HG02981 (cell line): Measurements from ENCODE around the gene SARS2.

Experiments used
- ATAC-seq: cut with Tn5 transposase; IDR thresholded peaks from one replicate; pipeline ENCODE4 v1.9.1; 2021; ENCODE audit warnings: mild to moderate bottlenecking, moderate library complexity; ENCODE audit not compliant: unreplicated experiment

SARS2 gene

DNA sequence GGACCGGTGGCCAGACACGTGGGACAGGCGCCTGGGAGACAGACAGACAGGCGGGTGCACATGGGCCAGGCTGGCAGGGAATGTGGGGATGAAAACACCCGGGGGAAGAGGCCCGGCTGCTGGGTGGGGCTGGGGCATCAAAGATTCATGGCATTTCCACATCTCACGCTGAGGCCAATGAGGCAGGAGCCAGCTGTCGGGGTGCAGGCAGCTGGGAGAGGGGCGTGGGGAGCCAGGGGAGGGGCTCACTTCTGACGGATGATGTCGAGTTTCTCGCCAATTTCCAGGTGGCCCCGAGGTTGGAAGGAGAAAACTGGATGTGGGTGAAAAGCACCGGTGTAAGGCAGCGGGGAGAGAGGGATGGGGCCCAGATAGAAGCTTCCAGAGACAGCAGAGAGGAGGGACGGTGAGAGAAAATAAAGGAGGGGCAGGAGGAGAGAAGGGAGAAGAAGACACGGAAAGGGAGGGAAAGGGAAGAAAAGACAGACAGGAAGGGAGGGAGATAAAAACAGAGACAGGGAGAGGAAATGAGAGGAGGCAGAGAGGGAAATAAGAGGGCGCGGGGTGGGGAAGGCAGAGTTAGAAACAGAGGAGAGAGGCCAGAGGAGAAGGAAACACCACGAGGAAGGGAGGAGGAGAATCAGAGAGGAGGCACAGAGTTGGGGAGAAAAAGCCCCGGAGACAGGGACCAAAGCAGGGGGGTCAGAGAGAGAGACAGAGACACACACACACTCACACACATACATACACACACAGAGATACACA is 10.5 kb downstream of the SARS2 start:
- no peak for ATAC-seq

DNA sequence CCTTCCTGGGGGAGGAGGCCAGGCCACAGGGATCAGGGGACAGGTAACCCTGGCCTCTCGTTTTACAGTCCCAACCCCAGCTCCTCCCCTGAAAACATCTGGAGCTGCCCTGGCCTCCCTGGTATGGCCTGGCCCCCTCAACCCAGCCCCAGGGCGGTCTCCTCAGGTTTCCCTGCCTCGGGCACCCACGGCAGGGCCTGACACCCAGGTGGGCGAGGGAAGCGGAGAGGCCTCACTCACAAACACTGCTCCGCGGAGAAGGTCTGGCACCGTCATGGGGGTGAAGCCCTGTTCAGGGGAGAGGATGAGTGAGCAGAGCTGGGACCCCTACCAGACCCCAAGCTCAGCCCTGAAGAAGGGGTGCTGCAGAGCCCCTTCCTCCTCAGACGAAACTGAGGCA is 12.0 kb downstream of the SARS2 start:
- ATAC-seq, result no peak

DNA sequence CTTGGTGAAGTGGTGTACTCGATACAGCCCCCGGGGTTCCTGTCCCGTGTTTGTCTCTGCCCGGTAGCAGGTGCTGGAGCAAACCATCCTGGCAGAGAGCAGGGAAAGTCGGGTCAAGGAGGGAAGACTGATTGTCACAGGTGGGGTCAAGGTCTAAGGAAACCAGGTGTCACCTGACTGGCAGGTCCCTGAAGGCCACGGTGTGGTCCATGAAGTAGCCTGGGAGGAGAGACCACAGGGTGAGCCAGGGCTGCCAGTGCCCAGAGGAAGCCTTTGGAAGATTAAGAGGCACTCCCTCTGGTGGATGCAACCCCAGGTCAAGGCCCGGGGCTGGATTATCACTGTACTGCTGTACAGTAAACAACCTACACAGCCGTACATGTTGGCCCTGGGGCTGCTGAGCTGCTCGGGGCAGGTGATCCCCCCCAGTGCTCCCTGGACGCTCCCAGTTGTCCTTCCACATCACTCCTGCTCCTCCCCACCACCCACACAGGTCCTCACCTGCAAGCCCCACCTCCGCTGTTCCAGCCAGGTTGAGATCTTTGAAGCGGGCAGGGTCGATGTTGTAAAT is 12.6 kb downstream of the SARS2 start:
- ATAC-seq, result no peak

DNA sequence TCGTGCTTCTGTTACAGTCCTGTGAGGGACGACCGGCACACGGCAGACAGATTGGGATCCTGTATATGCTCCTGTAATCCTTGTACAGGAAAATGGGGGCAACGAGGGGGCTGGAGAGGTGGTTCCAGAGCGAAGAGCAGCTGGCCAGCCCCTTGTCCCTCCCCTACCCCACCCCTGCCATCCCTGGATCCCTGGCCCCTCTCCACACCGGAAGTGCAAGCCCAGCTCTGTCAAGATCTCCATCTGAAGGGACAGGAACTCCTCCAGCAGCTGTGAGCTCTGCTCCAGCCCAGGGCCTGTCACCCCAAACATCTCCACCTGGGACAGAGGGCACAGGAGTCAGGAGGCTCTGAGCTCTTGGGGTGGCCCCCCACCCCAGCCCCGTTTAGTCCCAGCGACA is 13.0 kb downstream of the SARS2 start:
- no peak for ATAC-seq

DNA sequence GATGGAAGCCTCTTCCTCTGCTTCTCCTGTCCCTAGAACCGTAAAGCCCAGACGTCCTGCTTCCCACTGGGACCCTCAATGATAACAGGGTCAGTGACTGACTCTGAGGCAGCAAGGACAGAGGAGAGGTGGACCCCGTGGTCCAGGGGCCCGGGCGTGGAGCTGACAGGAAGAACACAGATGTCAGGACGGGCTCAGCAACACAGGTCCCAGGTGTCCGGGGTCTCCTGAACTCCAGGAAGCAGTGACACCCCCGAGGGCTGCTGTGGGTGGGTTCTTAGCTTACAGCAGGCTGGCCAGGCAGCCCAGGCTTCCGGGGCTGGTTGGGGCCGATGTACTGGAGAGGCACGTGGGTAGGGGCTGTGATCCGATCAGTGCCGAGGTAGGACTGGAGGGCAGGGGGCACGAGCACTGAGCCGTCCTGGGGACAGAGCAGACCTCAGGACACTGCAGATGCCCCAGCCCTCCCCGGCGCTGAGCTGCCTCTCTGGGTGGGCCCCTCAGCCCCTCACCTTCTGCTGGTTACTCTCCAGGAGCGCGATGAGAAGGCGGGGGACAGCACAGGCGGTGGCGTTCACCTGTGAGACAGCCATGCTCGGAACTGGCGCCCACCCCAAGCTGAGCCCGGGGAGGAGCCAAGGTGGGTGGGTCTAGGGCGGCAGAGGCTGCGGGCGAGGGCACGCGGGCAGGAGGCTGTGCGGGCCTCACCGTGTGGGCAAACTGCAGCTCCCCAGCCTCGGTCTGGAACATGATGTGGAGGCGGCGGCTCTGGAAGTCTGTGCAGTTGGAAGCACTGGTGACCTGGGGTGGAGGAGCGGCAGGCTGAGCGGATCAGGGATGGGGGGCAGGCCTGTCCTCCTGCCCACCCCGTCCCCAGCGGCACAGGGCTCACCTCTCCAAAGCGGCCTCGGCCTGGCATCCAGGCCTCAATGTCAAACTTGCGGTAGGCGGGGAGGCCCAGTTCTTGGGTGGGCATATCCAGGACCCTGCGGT is 14.9 kb downstream of the SARS2 start:
- no peak for ATAC-seq

DNA sequence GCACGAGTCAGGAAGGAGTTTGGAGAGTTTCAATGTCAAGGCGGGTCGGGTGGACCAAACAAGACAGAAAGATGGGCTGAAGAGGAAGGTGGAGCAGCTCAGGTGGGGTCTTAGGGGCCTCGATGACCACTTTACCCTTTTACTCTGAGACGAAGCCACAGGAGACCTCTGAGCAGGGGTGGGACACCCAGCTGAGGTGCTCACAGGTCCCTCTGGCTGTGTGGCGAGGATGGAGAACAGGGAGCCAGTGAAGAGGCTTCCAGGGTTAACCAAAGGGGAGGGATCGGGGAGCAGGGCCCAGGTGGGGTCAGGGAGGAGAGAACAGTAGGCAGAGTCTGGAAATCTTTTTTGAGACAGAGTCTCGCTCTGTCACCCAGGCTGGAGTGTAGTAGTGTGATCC is 16.6 kb downstream of the SARS2 start:
- ATAC-seq, result no peak

DNA sequence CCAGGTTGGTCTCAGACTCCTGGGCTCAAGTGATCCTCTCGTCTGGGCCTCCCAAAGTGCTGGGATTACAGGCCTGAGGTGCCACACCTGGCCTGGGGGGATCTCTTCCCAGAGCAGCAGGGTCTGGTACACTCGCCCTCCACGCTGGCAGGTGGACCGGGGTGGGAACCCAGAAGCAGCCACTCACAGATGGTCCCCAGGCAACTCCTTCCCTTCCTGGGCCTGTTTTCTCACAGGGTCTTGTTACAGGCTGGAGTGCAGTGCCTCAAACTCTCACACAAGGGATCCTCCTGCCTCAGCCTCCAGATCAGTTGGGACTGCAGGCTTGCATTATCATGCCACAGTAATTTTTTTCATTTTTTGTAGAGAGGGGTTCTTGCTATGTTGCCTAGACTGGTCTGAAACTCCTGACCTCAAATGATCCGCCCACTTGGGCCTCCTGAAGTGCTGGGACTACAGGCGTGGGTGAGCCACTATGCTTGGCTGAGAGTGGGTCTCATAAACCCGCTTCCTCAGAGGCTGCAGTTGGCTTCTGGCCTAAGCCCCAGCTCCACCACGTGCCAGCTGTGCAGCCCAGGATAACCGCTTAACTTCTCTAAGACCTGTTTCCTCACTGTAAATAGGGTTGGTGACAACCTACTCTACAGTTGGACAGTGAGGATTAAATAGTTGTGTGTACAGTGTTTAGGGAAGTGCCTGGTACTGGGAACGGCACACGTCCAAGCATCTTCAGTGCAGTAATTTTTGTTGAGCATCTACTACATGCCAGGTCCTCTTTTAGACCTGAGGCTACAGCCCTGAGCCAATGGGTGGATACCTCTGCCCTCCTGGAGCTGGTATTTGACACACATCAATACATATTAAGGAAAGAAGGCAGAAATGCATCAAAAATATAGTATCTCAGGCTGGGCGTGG is 17.7 kb downstream of the SARS2 start:
- ATAC-seq, result no peak

DNA sequence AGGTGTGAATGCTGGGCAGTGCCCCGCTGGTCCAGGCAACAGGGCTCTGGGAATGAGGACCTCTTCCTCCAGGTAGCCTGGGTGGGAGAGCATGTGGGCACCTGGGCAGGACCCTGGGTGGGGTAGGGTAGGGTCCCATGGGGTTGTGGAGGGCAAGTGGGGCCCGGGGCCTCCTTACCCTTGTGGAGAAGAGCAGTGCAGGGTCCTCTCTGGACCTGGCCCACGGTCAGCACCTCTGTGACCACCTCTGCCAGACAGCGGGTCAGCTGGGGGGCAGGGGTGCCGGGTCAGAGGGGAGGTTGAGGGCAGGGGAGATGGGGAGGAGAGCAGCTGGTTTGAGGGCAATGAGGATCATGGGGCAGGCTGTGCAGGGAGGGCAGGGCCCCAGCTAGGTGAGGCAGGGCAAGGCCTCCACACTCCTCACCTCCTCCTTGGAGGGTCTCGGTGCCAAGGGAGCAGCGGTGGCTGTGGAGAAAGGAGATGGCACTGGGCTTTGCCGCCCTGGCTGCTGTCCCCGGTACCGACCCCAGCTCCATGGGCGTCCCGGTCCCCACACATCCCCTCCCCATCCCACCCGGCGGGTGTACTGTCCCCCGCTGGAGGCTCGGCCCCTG is 19.1 kb downstream of the SARS2 start:
- no peak for ATAC-seq

DNA sequence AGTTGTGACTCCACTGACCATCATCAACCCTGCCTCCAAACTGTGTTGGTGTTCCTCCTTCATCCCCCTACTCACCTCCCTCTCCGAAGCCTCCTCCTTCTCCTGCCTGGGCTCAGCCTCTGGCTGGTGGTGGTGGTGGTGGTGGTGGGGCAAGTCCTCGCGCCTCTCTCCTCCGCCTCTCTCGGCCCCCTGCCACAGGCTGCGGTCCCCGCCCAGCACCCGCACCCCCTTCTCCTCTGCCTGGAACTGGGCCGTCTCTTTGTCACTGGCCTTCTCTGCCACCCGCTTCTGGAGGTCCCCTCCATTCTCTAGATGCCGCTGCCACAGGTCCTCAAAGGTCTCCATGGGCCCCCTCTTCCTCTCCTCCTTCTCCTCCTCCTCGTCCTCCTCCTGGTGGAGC is 20.1 kb downstream of the SARS2 start:
- ATAC-seq, result no peak

DNA sequence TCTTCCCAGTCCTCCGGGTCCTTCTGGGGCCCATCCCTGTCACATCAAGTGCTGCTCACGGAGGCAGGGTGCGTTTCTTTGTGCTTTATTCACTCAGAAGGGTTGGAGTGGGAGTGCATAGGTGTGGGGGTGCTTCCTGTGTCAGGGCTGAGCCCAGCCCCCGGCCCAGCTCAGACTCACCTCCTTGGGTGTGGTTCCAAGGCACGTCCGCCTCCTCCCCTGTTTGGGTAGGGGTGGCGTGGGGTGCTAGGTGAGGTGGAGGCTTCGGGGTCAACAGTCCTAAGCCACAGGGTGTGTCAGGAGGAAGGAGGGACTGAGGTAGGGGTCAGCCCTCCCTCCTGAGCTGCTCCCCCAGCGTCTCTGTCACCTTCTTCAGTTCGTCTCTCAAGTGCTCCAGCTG is 21.7 kb downstream of the SARS2 start:
- no peak for ATAC-seq

DNA sequence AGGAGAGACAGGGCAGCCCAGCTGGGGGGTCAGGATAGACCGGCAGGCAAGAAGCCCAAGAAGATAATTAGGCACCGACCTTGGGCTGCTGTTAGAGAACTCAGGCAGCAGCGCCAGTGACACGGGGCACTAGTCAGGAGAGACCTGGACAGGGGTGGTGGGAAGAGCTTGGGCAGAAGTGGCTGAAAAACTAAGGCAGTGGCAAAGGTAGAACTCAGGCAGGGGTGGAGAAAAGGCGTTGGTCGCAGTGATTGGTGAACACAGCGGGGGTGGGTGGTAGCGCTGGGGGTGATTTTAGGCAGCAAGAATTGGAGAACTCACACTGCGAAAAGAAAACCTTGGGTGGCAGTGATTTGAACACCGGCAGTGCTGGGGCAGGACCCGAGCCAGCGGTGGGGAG is 22.9 kb downstream of the SARS2 start:
- ATAC-seq, result no peak

DNA sequence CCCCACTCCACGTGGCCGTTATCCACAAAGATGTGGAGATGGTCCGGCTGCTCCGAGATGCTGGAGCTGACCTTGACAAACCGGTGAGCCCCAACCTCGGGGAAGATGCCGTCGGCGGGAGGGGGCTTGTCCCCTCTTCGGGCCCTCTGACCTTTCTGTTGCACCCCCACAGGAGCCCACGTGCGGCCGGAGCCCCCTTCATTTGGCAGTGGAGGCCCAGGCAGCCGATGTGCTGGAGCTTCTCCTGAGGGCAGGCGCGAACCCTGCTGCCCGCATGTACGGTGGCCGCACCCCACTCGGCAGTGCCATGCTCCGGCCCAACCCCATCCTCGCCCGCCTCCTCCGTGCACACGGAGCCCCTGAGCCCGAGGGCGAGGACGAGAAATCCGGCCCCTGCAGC is 23.3 kb downstream of the SARS2 start:
- no peak for ATAC-seq

DNA sequence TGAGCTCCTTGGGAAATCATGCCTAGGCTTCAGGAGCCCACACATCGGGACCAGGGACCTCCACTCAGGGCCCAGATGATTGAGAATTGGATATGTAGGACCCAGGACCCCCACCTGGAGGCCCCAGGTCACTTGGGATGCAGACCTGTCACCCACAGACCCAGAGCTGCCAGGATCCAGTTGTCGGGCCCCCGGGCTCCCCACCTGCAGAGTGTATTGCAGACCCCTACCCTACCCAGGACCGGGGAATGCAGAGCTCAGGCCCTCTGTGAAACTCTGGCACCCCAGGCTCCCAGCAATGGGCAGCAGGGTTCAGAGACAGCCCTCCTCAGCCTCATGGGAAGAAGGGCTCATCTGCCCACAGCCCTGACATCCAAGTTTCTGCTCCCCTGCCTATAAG is 24.9 kb downstream of the SARS2 start:
- no peak for ATAC-seq

DNA sequence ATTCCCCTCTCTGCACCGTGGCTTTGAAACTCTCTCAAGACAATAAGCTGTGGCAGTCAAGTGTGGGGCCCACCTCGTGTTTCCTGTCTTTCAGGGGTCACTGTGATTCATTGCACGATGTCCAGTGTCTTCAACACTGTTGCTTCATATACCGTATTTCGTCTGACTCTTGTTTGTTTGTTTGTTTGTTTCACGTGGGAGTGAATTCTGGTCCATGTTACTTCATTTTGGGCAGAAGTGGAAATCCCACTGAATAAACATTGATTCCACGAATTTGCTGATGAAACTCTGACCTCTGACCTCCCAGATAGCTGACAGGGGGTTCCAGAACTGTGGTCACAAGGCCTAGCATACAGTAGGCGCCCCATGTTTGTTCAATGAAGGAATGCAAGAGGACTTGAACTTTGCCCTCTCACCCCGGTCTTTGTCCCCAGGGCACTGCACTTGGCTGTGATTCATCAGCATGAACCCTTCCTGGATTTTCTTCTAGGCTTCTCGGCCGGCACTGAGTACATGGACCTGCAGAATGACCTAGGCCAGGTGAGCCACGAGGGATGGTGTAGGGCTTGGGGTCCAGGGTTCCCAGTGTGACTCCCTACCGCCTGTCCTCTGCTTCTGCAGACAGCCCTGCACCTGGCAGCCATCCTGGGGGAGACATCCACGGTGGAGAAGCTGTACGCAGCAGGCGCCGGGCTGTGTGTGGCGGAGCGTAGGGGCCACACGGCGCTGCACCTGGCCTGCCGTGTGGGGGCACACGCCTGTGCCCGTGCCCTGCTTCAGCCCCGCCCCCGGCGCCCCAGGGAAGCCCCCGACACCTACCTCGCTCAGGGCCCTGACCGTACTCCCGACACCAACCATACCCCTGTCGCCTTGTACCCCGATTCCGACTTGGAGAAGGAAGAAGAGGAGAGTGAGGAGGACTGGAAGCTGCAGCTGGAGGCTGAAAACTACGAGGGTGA is 25.7 kb downstream of the SARS2 start:
- no peak for ATAC-seq

DNA sequence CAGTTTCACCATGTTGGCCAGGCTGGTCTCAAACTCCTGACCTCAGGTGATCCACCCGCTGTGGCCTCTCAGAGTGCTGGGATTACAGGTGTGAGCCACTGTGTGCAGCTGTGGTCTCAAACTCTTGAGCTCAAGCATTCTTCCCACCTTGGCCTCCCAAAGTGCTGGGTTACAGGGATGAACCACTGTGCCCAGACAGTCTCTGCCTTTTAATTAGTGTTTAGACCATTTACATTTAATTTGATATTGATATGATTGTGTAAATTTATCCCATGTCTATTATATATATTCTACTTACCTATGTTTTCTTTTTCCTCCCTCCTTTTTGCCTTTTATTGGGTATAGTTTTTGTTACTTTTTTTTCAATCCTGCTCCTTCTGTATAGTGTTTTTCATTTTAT is 28.9 kb downstream of the SARS2 start:
- no peak for ATAC-seq

DNA sequence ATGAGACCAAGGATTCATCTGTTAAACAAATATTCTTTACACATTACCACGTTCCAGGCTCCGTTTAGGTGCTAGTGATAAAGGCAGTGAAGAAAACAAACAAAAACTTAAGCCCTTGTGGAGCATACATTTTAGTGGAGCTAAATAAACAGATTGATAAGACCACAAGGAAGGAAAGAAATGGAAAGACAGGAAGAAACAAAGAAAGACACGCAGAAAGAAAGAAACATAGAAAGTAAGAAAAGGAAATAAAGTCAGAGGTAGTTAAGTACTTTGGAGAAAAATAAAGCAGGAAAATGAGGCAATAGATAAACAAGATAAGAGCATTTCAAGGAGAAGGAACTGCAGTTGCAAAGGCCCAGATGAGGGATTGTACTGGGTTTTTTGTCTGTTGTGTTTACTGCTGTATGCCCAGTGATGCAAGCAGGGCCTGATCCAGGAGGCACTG is 29.8 kb downstream of the SARS2 start:
- no peak for ATAC-seq

DNA sequence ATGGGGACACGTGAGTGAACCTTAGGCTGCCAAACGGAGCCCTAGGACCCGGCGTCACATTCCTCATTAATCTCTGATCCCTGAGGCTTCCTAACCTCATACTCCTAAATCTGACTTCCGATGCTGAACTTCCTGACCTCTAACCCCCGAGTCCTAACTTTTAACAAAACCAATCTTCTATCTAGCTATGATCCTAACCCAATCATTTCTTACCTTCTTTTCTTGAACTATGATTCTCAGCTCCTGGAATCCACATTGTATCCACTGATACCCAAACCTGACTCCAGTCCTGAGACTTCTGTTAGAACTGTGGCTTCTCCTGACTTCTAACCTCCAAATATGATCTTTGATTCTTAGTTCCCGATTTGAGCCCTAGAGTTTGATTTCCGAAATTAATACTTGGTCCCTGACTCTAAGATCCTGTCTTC is 30.3 kb downstream of the SARS2 start:
- no peak for ATAC-seq

DNA sequence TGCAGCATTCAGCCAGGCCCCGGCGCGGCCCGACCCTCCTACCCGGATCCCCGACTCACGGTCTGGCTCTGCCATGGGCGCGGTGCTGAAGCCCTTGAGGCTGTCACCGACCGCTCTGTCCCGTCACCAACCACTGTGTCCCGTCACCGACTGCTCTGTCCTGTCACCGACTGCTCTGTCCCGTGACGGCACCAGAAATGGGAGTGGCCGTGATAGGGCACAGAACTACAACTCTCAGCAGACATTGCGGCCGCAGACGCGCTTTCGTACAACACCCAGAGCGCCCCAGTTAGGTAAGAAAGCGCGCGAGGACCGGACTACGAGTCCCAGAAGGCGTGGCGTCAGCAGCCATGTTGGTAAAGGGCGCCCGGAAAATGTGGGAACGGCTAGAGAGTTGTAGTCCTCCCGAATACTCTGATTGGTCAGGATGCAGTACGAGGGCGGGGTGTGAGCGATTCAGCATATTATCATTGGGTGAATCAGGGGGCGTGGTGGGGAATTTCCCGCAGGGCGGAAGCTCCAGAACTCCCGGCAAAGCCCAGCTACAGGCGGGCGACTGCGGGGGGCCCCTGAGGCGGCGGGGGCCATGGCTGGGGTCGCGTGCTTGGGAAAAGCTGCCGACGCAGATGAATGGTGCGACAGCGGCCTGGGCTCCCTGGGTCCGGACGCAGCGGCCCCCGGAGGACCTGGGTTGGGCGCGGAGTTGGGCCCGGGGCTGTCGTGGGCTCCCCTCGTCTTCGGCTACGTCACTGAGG is 30.9 kb downstream of the SARS2 start, which contains the start of the genes NFKBIB and SIRT2:
Gene NFKBIB, plus strand, starts transcription at position 523 of the 755 bp plus-strand sequence. Its CDS starts 64 bp downstream, at position 587.
Gene SIRT2, minus strand, starts transcription at position 172 of the 755 bp plus-strand sequence. Its CDS starts 97 bp downstream, at position 75.
- peak; percentile 88 for ATAC-seq
